ENCODE data around the gene OR6C65.

DNA sequence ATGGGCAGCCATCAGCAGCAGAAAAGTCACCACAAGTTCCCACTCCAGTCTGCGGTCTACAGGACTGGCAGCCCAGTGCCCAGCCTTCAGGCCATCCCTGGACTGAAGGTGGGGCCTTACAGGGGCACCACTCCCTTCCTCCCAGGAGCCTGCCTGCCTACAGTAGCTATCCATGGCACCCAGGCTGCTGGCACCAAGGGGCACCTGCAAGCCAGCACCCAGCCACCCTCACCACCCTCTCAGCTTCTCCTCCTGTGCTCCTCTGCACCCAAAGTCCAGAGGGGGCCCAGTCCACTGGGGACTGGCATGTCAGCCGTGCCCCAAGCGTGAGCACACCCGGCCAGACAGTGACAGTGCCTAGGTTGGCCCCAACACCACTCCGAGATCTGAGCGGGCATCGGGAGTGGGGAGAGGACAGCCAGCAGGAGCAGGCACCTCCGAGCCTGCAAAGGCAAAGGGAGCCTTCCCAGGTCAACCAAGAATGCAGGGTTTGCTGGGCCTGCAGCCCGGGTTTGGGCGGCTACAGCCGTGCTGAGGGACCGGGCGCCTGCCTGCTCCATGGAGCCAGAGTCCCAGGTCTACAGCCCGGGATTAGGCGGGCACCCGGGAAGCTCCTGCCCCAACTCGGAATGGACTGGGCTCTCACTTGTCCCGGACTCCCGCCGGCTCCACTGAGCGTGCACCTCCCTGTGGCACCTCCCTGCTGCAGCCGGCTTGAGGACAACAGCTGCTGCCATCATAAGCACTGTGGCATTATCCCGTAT, 8.1 kb upstream of the OR6C65 start:
- TF ChIP-seq, protein P1, sequence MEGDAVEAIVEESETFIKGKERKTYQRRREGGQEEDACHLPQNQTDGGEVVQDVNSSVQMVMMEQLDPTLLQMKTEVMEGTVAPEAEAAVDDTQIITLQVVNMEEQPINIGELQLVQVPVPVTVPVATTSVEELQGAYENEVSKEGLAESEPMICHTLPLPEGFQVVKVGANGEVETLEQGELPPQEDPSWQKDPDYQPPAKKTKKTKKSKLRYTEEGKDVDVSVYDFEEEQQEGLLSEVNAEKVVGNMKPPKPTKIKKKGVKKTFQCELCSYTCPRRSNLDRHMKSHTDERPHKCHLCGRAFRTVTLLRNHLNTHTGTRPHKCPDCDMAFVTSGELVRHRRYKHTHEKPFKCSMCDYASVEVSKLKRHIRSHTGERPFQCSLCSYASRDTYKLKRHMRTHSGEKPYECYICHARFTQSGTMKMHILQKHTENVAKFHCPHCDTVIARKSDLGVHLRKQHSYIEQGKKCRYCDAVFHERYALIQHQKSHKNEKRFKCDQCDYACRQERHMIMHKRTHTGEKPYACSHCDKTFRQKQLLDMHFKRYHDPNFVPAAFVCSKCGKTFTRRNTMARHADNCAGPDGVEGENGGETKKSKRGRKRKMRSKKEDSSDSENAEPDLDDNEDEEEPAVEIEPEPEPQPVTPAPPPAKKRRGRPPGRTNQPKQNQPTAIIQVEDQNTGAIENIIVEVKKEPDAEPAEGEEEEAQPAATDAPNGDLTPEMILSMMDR (optimal IDR thresholded peaks at IDR 0.05 in 1 of 3, IDR thresholded peaks at IDR 0.05 in 1 of 3, conservative IDR thresholded peaks at IDR 0.05 in 1 of 3; ENCODE audit: extremely low read depth in 1 of 3, insufficient read depth in 2 of 3, low read length in 3 of 3): no peak
- no peak for TF ChIP-seq EZH2 (IDR thresholded peaks at IDR 0.05; ENCODE audit: low read length)
